Measurements from ENCODE around the gene AGXT2. TPM values are rescaled to one million over a fixed set of nuclear protein-coding genes. Genes with fewer than 3 reads are reported as not detected.
A peak's percentile ranks its signal among the peaks of the same experiment; 100 is the strongest.

The AGXT2 gene
- not detected for total RNA-seq

- Mint-ChIP-seq H3K4me1 (ENCODE audit: low read depth) (no peaks in the 10 kb centered on the region), H3K27ac (no peak within 1 kb of the TSS), H3K4me3 (no peak within 1 kb of the TSS), H3K27me3 (peaks cover 20% of the 10 kb centered on the region), H3K9me3 (no peaks in the 10 kb centered on the region), H3K36me3 (no peaks in the 10 kb centered on the region)
- intact Hi-C loops (cut with micrococcal nuclease), result no loop called here
- CTCF ChIA-PET, result interaction anchor here (1.2 kb wide), 1 partner anchor 44 kb away, joined by 4 read pairs; no protein-coding TSS in a partner anchor
- POLR2A ChIA-PET, result interaction anchor here (0.6 kb wide), 1 partner anchor 879 kb away, joined by 3 read pairs; no protein-coding TSS in a partner anchor
- no peak for DNase-seq
These were observed at the start of gene AGXT2 for GRCh38 chr5:35047785-35048404. Gene AGXT2, minus strand, starts transcription at chr5:35047949. Its CDS starts 57 bp downstream, at chr5:35047892.

- POLR2A ChIA-PET, result no interaction called here
- H3K4me1 Mint-ChIP-seq (ENCODE audit: low read depth), result no peaks in the 10 kb centered on the region
These were observed 49.2 kb upstream of the AGXT2 start for GRCh38 chr5:35096932-35097331.

GRCh38 chr5:35096216-35096615 is 48.5 kb upstream of the AGXT2 start:
- no peaks in the 10 kb centered on the region for H3K36me3 Mint-ChIP-seq
- H3K27ac Mint-ChIP-seq, result no peak overlapping the region
- DNase-seq, result no peak
- H3K4me3 Mint-ChIP-seq, result no peak overlapping the region
- intact Hi-C loops (cut with micrococcal nuclease), result no loop called here
- no peaks in the 10 kb centered on the region for H3K9me3 Mint-ChIP-seq
- CTCF ChIA-PET, result no interaction called here
- H3K4me1 Mint-ChIP-seq (ENCODE audit: low read depth), result no peaks in the 10 kb centered on the region
- POLR2A ChIA-PET, result no interaction called here
- H3K27me3 Mint-ChIP-seq, result peaks cover 9% of the 10 kb centered on the region

More at GRCh38 chr5:35096932-35097331, 49.2 kb upstream of the AGXT2 start:
- Mint-ChIP-seq H3K27ac (no peak overlapping the region), H3K27me3 (peaks cover 12% of the 10 kb centered on the region), H3K4me3 (no peak overlapping the region), H3K9me3 (no peaks in the 10 kb centered on the region), H3K36me3 (no peaks in the 10 kb centered on the region)
- DNase-seq, result no peak
- CTCF ChIA-PET, result interaction anchor here (1.2 kb wide), 1 partner anchor 829 kb away, joined by 3 read pairs; no protein-coding TSS in a partner anchor
- intact Hi-C loops (cut with micrococcal nuclease), result no loop called here

GRCh38 chr5:35095366-35095765 is 47.6 kb upstream of the AGXT2 start:
- intact Hi-C loops (cut with micrococcal nuclease), result no loop called here
- POLR2A ChIA-PET, result no interaction called here

GRCh38 chr5:35094948-35095347 is 47.2 kb upstream of the AGXT2 start:
- ChIA-PET CTCF (no interaction called here), POLR2A (no interaction called here)
- Mint-ChIP-seq H3K36me3 (no peaks in the 10 kb centered on the region), H3K27me3 (peaks cover 7% of the 10 kb centered on the region), H3K4me1 (ENCODE audit: low read depth) (no peaks in the 10 kb centered on the region), H3K4me3 (no peak overlapping the region), H3K9me3 (no peaks in the 10 kb centered on the region), H3K27ac (no peak overlapping the region)
- intact Hi-C loops (cut with micrococcal nuclease), result no loop called here
- DNase-seq, result no peak

More at GRCh38 chr5:35095366-35095765, 47.6 kb upstream of the AGXT2 start:
- Mint-ChIP-seq H3K27ac (no peak overlapping the region), H3K27me3 (peaks cover 7% of the 10 kb centered on the region), H3K4me1 (ENCODE audit: low read depth) (no peaks in the 10 kb centered on the region), H3K36me3 (no peaks in the 10 kb centered on the region), H3K4me3 (no peak overlapping the region), H3K9me3 (no peaks in the 10 kb centered on the region)
- DNase-seq, result no peak
- CTCF ChIA-PET, result no interaction called here

- DNase-seq, result no peak
- H3K4me3 Mint-ChIP-seq, result no peak overlapping the region
- H3K27me3 Mint-ChIP-seq, result peaks cover 7% of the 10 kb centered on the region
- intact Hi-C loops (cut with micrococcal nuclease), result no loop called here
- ChIA-PET POLR2A (no interaction called here), CTCF (interaction anchor here (0.7 kb wide), 1 partner anchor 89 kb away, joined by 3 read pairs; no protein-coding TSS in a partner anchor)
- H3K36me3 Mint-ChIP-seq, result no peaks in the 10 kb centered on the region
- no peak overlapping the region for H3K27ac Mint-ChIP-seq
- H3K9me3 Mint-ChIP-seq, result no peaks in the 10 kb centered on the region
- no peaks in the 10 kb centered on the region for H3K4me1 Mint-ChIP-seq (ENCODE audit: low read depth)
These were observed 45.0 kb upstream of the AGXT2 start for GRCh38 chr5:35092703-35093102.

GRCh38 chr5:35091704-35092103 is 44.0 kb upstream of the AGXT2 start:
- ChIA-PET CTCF (interaction anchor here (0.7 kb wide), 1 partner anchor 88 kb away, joined by 3 read pairs; no protein-coding TSS in a partner anchor), POLR2A (no interaction called here)
- peaks cover 6% of the 10 kb centered on the region for H3K27me3 Mint-ChIP-seq
- no peaks in the 10 kb centered on the region for H3K36me3 Mint-ChIP-seq
- intact Hi-C loops (cut with micrococcal nuclease), result no loop called here
- no peak overlapping the region for H3K4me3 Mint-ChIP-seq
- no peaks in the 10 kb centered on the region for H3K4me1 Mint-ChIP-seq (ENCODE audit: low read depth)
- no peak for DNase-seq
- no peaks in the 10 kb centered on the region for H3K9me3 Mint-ChIP-seq
- no peak overlapping the region for H3K27ac Mint-ChIP-seq

- no peaks in the 10 kb centered on the region for H3K9me3 Mint-ChIP-seq
- no peak overlapping the region for H3K27ac Mint-ChIP-seq
- intact Hi-C loops (cut with micrococcal nuclease), result loop anchor here (1.0 kb wide), 3 partner anchors 94 to 837 kb away; no protein-coding TSS in a partner anchor
- no peaks in the 10 kb centered on the region for H3K4me1 Mint-ChIP-seq (ENCODE audit: low read depth)
- ChIA-PET POLR2A (no interaction called here), CTCF (interaction anchor here (1.1 to 2.1 kb wide), 6 partner anchors 15 to 842 kb away, joined by 3 to 8 read pairs (median 4); no protein-coding TSS in a partner anchor)
- H3K27me3 Mint-ChIP-seq, result peaks cover 3% of the 10 kb centered on the region
- peak; percentile 64 for DNase-seq
- H3K36me3 Mint-ChIP-seq, result no peaks in the 10 kb centered on the region
- H3K4me3 Mint-ChIP-seq, result no peak overlapping the region
These were observed 41.9 kb upstream of the AGXT2 start for GRCh38 chr5:35089334-35090314.

- DNase-seq, result no peak
- Mint-ChIP-seq H3K36me3 (no peaks in the 10 kb centered on the region), H3K27me3 (peaks cover 3% of the 10 kb centered on the region), H3K4me3 (no peak overlapping the region), H3K27ac (no peak overlapping the region), H3K4me1 (ENCODE audit: low read depth) (no peaks in the 10 kb centered on the region), H3K9me3 (no peaks in the 10 kb centered on the region)
- CTCF ChIA-PET, result interaction anchor here (0.7 to 2.1 kb wide), 2 partner anchors 95 to 637 kb away, joined by 3 to 8 read pairs; no protein-coding TSS in a partner anchor
- intact Hi-C loops (cut with micrococcal nuclease), result no loop called here
- POLR2A ChIA-PET, result no interaction called here
These were observed 40.2 kb upstream of the AGXT2 start for GRCh38 chr5:35087991-35088390.

GRCh38 chr5:35083150-35083549 is 35.4 kb upstream of the AGXT2 start:
- Mint-ChIP-seq H3K4me1 (ENCODE audit: low read depth) (no peaks in the 10 kb centered on the region), H3K9me3 (no peaks in the 10 kb centered on the region), H3K36me3 (no peaks in the 10 kb centered on the region), H3K27ac (no peak overlapping the region), H3K4me3 (no peak overlapping the region), H3K27me3 (peaks cover under 1% of the 10 kb centered on the region)
- ChIA-PET POLR2A (no interaction called here), CTCF (no interaction called here)
- intact Hi-C loops (cut with micrococcal nuclease), result no loop called here
- no peak for DNase-seq

- H3K9me3 Mint-ChIP-seq, result no peaks in the 10 kb centered on the region
- POLR2A ChIA-PET, result no interaction called here
- intact Hi-C loops (cut with micrococcal nuclease), result no loop called here
- DNase-seq, result no peak
- no peaks in the 10 kb centered on the region for H3K4me1 Mint-ChIP-seq (ENCODE audit: low read depth)
- H3K4me3 Mint-ChIP-seq, result no peak overlapping the region
- H3K27ac Mint-ChIP-seq, result no peak overlapping the region
- CTCF ChIA-PET, result no interaction called here
- H3K36me3 Mint-ChIP-seq, result no peaks in the 10 kb centered on the region
- peaks cover 2% of the 10 kb centered on the region for H3K27me3 Mint-ChIP-seq
These were observed 34.8 kb upstream of the AGXT2 start for GRCh38 chr5:35082530-35082929.

GRCh38 chr5:35081134-35081533 is 33.4 kb upstream of the AGXT2 start:
- no peak overlapping the region for H3K4me3 Mint-ChIP-seq
- POLR2A ChIA-PET, result no interaction called here
- H3K9me3 Mint-ChIP-seq, result no peaks in the 10 kb centered on the region
- H3K27me3 Mint-ChIP-seq, result peaks cover 9% of the 10 kb centered on the region
- CTCF ChIA-PET, result no interaction called here
- H3K4me1 Mint-ChIP-seq (ENCODE audit: low read depth), result no peaks in the 10 kb centered on the region
- no peak overlapping the region for H3K27ac Mint-ChIP-seq
- H3K36me3 Mint-ChIP-seq, result no peaks in the 10 kb centered on the region
- intact Hi-C loops (cut with micrococcal nuclease), result no loop called here
- no peak for DNase-seq
